ENCODE data around the gene S100B. TPM values are rescaled to one million over a fixed set of nuclear protein-coding genes. Genes with fewer than 3 reads are reported as not detected.

S100B gene
- total and polyA plus RNA-seq, 4 donors = 0.79 to 1.4 (median 1.1) TPM

GRCh38 chr21:46607636-46608035, 2.8 kb upstream of the S100B start (continued):
- TF ChIP-seq CTCF (IDR thresholded peaks at IDR 0.05; ENCODE audit: low read depth, low read length, missing input control) (no peak), RAD21 (IDR thresholded peaks at IDR 0.05) (no peak), ZBTB33 (IDR thresholded peaks at IDR 0.05) (no peak), RXRA (IDR thresholded peaks at IDR 0.05) (no peak)

GRCh38 chr21:46606427-46606813, 1.5 kb upstream of the S100B start:
- DNase-seq (ENCODE audit: low spot score) = peak; percentile 25

More at GRCh38 chr21:46606427-46606813, 1.5 kb upstream of the S100B start:
- H3K27ac ChIP-seq (ENCODE audit: low read depth in 1 of 2, low read length in 2 of 2) = no peak overlapping the region
- TF ChIP-seq GABPA (IDR thresholded peaks at IDR 0.05 in 1 of 2, conservative IDR thresholded peaks at IDR 0.05 in 1 of 2) (no peak), SP1 (IDR thresholded peaks at IDR 0.05) (no peak), FOXA2 (IDR thresholded peaks at IDR 0.05) (no peak), ATF3 (IDR thresholded peaks at IDR 0.05) (no peak), HNF4G (IDR thresholded peaks at IDR 0.05) (no peak), FOXA1 (IDR thresholded peaks at IDR 0.05) (no peak), REST (IDR thresholded peaks at IDR 0.05) (no peak), TAF1 (conservative IDR thresholded peaks at IDR 0.05) (no peak), CTCF (IDR thresholded peaks at IDR 0.05; ENCODE audit: low read depth, low read length, missing input control) (no peak), RAD21 (IDR thresholded peaks at IDR 0.05) (no peak), ZBTB33 (IDR thresholded peaks at IDR 0.05) (no peak)
- no peak overlapping the region for H3K4me3 ChIP-seq (ENCODE audit: low read depth in 1 of 3, low read length in 3 of 3)
- H3K9ac ChIP-seq (ENCODE audit: low read depth in 1 of 2, low read length in 2 of 2) = no peak overlapping the region
- H3K9me3 ChIP-seq (ENCODE audit: control insufficient read depth in 4 of 4, low read length in 3 of 4) = peaks cover 0 to 7% (median 5%) of the 10 kb centered on the region in 4 donors
- no peaks in the 10 kb centered on the region for H3K4me1 ChIP-seq (ENCODE audit: control insufficient read depth in 4 of 4, insufficient read depth in 4 of 4, low read length in 3 of 4)
- no peaks in the 10 kb centered on the region for H3K27me3 ChIP-seq (ENCODE audit: control insufficient read depth in 4 of 4, insufficient read depth in 4 of 4, low read length in 3 of 4)
- 74% methylated on average over 7 of the region's 7 CpGs for WGBS
- no peaks in the 10 kb centered on the region for H3K36me3 ChIP-seq (ENCODE audit: control insufficient read depth in 4 of 4, insufficient read depth in 3 of 4, low read depth in 1 of 4, low read length in 3 of 4)
